Stimulated activated CD8-positive, alpha-beta memory T cell treated with anti-CD3 and anti-CD28 coated beads, Interleukin-15, amount 100 ng/mL, for 1 hour (primary cell): ENCODE measurements around the gene TRAF3IP1.
"Not testable (repeated sequence)": the region's sequence is repeated elsewhere in the genome, so short reads cannot be mapped to it uniquely, and the experiment has no call there.

Experiments
- DNase-seq: peaks from one replicate; pipeline ENCODE4 v3.0.0-alpha.2; 2020; ENCODE audit warnings: low read depth

The TRAF3IP1 gene

DNA sequence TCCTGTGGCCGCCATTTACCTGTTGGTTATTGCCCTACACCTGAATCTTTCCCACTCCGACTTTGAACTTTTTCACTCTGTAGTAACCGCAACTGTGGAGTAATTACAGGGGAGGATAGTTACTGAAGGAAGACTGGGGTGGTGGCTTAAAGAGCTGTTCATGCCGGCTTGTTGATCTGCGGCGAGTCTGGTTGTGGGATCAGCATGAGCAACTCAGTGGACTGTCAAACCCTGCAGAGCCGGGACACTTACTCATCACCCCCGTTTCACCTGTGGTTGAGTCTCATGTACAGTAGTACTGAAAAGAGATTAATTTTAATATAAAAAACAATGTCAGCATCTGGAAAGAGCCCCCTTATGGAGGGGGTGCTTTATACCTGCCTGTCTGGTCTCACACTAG is 108.5 kb downstream of the TRAF3IP1 start:
- DNase-seq, result no peak

DNA sequence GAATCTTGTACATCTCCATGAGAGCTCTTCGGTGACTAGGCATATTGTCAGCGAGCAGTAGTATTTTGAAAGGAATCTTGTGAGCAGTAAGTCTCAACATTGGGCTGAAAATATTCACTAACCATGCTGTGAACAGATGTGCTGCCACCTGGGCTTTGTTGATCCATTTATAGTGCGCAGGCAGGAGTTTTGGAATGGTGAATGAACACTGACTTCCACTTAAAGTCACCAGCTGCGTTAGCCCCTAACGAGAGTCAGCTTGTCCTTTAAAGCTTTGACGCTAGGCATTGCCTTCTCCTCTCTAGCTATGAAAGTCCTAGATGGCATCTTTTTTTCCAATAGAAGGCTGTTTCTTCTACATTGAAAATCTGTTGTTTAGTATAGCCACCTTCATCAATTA is 110.5 kb downstream of the TRAF3IP1 start:
- DNase-seq, result no peak

DNA sequence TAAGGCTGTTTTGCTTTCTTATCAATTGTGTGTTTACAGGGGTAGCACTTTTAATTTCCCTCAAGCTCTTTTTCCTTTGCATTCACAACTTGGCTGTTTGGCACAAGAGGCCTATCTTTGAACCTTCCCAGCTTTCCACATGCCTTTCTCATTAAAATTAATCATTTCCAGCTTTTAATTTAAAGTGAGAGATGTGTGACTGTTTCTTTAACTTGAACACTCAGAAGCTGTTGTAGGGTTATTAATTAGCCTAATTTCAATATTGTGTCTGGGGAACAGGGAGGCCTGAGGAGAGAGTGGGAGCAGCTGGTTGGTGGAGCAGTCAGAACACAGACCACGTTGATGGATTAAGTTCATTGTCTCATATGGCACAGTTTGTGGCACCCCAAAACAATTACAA is 111.1 kb downstream of the TRAF3IP1 start:
- no peak for DNase-seq

DNA sequence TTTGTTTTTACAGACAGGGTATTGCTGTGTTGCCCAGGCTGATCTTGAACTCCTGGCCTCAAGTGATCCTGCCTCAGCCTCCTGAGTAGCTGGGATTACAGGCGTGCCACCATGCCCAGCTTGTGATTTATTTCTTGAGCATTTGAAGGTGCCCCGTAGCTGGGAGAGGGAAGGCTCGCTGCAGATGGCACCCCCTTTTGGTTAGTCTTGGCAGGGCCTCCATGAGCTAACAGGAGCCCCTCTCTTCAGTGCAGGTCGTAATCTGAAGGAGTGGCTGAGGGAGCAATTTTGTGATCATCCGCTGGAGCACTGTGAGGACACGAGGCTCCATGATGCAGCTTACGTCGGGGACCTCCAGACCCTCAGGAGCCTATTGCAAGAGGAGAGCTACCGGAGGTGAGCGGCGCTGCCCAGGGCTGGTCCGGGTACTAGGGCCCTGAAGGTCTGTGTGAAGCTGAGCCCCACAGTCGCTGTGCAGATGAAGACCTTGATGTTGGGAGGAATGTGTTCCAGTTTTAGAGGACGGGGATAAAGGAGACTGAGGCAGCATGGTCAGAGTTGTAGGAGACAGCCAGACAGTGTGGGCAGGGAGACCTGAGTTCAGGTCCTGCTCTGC is 113.1 kb downstream of the TRAF3IP1 start:
- DNase-seq, result no peak

DNA sequence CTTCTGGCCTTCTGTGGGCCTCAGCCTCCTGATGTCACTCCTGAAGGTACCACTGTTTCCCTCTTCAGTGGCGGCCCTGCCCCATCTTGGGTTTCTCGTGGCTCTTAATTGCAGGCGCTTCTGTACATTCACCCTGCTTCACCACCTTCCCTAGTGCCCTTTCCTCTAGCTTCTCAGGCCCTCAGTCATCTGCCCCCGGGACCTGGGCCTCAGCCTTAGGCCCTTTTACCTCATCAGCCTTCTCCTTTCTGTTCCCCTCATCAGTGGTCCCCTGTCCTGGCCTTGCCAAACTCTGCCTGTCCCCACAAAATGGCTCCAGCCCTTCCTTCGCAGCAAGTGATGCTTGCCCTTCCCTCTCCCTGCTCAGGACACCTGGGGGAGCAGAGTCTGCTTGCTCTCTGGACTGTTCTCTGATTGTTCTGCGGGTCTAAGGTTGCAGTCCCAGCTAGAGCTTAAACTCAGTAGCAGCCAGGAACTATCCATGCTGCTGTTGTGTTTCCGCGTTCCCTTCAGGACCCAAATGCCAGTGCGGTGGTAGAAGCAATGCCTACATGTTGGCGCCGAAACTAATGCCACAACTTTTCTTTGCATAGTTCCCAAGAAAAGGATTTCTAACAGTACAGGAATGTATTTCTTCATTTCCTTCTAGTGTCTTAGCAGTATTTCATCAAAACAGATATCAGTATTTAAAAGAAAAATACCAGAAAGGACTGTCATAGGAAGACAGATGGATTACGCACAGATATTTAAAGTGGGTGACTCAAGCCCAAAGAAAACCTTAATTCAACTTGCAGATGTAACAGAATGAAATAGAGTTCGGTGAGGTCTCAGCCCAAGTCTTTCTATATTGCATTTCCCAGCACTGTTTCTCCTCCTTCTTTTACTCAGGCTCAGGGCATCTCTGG is 113.9 kb downstream of the TRAF3IP1 start:
- no peak for DNase-seq

DNA sequence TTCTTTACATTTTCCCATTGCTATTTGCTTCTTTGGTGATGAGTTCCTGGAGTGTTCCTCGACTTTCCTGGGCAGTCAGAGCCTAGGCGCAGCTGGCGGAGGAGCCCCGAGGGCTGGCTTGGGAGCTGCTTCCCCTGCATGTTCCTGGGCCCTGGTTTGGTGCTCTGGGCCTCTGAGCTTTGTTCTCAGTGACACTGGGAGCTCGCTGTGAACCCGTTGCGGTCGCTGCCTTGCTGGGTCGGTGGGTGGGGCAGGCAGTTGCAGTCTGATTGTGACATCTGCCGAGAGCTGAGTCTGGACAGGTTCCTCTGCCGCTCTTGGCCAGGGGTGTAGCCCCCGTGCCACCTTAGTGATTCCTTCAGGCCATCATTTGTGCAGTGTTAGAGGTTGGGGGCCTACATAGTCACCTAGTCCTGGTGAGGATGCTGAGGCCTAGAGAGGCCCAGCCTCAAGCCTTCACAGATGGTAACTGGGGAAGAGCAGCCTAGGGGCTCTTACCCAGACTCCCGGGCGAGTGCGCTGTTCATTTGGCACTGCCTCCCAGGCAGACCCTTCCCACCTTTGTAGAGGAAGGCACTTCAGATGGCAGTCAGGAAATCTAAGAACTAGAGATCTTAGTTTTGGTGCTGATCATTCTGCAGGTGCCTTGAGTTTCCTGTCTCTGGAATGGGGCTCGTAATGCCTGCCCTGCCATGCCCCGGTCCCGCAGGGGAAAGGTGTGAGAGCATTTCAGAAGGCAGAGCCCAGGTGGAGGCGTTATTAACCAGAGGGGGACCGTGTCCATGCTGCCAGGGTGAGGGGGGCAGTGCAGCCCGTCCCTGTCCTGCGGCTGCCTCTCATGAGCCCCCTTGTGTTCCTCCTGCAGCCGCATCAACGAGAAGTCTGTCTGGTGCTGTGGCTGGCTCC is 114.8 kb downstream of the TRAF3IP1 start:
- DNase-seq, result no peak

DNA sequence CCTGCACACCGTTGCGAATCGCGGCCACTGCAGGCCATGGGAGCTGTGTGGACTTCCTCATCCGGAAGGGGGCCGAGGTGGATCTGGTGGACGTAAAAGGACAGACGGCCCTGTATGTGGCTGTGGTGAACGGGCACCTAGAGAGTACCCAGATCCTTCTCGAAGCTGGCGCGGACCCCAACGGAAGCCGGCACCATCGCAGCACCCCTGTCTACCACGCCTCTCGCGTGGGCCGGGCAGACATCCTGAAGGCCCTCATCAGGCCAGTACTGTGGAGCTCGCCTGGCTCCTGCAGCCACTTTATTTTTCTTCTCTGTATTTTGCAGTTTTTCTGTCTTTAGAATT is 115.4 kb downstream of the TRAF3IP1 start:
- DNase-seq, result no peak

DNA sequence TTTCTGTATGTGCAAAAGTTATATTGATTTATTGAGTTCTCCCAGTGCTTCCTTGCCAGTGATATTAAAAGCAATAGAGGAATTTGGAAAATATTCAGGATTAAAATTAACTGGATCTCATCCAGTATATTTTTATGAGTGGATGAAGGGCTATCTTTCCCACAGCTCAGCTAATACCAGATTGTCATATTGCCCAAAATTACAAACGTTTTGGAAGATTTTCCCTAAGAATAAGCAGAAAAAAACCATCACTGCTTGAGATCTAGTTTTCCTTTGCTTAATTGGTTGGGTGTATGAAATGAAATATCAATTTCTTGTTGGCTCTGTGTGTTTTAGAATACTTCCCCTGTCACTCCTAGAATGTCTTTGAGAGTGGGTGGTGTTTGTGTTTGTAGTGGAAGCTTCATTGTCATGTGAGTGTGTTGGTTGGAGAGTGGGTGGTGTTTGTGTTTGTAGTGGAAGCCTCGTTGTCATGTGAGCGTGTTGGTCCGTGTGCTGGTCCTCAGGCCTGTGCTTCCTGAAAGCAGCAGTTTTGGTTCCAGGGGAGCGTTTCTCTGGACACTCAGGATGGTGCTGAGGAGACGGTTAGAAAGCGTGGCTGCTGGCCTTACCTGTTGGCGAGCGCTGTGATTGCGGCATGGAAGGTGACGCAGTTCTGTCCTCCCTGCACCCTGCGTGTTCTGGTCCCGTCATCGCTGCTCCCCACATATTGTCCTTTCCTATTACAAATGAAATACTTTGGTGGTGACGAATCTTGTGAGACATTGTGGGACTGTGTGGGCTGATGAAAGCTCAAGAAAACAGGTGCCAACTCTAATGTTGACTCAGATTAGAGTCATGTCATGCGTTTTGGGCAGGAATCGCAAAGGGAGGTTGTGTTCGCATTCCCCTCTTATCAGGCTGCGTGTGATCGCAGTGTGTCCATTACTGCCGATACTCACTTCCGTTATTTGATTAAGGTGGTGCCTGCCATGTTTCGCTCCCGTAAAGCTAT is 118.8 kb downstream of the TRAF3IP1 start:
- DNase-seq, result no peak

DNA sequence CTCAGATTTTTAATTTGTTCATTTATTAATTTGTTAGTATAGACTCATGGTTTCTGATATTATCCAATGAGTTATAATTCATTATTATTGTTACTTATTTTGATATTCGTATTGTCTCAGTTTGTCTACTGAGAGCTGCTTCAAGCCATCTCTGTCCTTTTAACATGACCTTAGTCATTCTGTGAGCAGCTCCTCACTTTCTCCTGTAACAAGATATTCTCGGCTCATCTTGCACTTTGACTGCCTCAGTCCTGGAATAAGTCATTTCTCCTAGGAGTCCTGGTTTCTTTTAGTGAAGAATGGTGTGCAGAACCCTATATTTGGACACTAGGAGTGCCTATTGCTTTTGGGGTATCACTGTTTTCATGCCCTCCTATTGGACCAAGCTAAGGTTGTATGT is 119.6 kb downstream of the TRAF3IP1 start:
- DNase-seq, result no peak

DNA sequence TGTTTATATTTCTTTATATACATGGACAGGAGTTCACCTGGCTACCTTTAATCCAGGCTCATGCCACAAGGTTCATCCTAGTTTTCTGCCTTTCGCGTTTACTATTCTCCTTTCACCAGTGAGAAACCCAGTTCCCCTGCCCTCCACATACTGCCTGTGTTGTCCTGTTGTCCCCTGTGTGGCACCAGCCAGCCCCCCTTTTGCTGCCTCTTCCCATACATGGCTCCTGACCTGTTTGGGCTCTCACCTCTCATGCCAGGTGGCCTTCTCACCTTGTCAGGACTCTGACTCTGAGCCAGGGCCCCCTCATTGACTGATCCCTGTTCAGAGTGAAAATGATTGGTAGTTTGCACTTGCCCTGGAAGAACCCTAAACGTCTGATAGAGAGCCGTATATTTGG is 120.0 kb downstream of the TRAF3IP1 start:
- DNase-seq, result no peak

DNA sequence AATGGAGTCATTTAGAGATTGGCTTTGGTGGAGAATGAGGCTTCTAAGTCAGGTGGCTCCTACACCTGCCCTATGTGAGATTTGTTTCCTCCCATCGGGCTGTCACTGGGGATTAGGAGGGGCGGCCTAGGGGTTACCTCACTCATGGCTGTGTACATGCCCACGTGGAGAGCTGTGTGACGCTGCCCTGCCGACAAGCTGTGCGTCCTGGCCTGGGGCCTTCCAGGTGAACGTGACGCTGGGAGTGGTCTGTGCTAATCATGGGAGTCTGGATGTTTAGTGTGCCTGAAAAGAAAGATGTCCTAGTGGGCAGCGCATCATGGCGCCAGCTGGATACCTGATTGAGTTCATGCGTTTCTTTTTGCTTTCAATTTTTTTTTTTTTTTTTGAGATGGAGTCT is 120.4 kb downstream of the TRAF3IP1 start:
- DNase-seq, result no peak

DNA sequence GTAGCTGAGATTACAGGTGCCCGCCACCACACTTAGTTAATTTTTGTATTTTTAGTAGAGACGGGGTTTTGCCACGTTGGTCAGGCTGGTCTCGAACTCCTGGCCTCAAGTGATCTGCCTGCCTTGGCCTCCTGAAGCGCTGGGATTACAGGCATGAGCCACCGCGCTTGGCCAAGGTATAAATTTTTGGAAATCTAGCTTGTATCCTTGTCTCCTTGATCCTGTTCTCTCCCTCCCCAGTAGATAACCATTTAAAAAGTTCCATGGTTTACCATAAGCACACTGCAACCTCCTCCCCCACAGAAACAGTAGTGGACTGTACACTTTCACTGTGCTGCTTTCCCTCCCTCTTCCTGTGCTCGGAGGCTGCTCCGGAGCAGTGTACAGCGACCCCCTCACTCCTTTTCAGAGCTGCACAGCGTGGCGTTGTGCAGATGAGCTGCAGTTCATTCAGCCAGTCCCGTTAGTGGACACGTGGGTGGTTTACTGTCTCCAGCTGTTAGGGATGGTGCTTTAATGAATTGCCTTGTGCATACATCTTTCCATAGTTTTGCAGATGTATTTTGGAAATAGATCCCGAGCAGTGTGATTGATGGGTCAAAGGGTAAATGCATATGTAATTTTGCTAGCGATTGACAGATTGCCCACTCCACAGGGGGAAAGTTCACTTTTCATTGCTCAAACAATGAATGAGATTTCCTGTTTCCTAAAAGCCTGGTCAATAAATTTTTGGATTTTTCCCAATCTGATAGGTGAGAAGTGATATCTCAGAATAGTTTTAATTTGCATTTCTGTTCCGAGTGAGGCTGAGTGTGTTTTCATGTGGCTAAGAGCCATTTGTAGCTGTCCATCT is 121.2 kb downstream of the TRAF3IP1 start:
- no peak for DNase-seq

DNA sequence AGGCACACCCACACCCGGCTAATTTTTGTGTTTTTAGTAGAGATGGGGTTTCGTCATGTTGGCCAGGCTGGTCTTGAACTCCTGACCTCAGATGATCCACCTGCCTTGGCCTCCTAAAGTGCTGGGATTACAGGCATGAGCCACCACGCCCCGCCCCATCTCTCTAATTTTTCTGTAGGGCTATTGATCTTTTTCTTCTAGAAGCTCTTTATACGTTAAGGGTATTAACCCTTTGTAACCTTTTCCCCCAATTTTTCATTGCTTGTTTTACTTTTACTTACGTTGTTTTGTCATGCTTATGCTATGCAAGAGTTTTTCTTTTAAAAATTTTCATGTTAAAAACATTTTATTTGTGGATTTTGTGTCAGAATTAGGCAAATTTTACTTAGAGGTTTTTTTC is 121.9 kb downstream of the TRAF3IP1 start:
- not testable (repeated sequence) for DNase-seq

DNA sequence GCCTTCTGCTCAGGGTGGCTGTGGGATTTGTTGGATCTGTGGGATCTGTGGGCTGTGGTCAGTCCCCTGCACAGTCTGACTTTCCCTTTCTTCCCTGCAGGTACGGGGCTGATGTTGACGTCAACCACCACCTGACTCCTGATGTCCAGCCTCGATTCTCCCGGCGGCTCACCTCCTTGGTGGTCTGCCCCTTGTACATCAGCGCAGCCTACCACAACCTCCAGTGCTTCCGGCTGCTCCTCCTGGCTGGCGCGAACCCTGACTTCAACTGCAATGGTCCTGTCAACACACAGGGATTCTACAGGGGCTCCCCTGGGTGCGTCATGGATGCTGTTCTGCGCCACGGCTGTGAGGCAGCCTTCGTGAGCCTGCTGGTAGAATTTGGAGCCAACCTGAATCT is 123.9 kb downstream of the TRAF3IP1 start:
- no peak for DNase-seq

DNA sequence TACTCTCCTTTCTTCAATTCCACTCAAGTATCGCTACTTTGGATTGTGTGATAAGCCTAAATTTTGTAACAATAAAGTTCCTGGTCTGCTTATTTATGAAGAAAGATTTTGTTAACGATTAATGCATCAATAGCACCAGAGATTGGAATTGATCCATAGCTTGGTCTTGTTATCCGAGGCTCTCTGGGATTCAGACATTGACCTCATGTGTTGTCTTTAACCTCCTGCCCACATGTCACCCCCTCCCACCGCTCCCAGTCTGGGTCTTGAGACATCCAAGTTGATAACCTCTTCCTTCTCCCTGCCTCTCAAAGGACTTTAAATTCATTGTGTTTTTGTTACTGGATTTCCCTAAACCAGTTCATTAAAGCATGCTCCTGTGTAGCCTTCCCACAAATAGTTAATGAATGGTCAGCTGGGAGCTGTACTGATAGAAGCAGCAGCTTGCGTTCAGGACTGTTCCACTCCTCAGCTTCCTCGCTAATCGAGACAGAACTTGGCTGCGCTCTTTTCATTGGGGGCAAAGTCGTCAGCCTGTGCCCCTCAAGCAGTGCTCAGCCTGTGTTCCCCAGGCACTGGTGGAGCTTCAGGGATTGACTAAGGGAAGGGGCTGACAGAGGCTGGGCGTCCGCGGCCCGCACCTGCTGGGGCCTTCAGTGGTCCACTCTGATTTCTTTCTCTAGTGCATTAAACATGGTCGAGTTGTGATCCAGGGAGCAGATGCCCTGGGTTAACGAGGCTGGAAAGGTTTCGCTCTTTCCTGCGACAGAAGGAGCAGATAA is 125.3 kb downstream of the TRAF3IP1 start:
- DNase-seq, result no peak

DNA sequence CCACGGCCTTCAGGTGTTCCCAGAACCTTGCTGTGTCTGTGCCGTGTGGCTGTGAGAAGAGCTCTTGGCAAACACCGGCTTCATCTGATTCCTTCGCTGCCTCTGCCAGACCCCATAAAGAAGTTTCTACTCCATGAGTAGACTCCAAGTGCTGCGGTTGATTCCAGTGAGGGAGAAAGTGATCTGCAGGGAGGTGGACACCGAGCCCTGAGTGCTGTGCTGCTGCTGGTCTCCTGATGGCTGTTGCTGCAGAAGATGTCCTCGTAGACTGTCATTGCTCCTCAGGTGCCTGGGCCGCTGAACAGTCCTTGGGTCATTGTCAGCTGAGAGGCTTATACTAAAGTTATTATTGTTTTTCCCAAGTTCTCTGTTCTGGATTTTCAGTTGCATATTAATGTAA is 126.1 kb downstream of the TRAF3IP1 start:
- no peak for DNase-seq

DNA sequence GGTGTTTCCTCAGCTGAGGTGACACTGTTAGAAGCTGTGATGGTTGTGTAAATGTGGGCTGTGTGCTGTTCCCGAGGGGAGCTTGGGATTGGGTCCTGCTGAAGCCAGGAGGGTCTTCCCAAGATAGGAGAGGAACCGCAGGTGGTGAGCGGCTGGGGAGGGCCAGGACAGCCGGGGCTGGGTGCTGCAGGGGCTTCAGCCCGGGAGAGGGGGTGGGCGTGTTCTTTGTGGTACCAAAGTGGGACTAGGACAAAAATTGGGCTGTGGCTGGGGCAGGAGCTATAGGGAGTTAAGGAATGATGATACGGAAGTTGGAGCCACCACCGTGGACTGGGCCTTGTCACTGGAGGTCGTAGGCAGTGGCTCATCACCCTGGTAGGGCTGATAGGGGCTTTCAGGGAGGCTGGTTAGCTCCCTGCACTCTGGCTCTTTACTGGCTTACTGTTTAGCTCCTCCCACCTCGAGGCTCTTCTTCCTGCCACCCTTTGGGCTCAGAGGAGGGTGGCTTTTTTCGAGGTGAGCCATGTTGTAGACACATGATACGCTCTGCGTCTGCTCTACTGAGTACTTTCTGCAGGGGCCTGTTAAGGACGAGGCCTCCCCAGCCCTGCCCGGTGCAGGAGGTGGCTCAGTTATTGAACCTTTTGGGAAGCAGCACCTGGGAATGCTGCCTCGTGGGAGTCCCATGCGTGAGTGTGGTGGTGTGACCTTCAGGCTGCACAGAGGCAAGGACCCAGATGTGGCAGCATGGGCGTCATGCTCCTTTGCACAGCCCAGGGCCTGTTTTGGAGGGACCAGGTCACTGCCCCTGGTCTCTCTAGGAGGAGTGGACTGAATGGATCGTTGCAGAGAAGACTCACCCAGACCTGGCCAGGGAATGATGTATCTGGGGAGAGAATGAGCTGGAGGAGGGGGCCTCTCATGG is 128.0 kb downstream of the TRAF3IP1 start:
- DNase-seq, result no peak

DNA sequence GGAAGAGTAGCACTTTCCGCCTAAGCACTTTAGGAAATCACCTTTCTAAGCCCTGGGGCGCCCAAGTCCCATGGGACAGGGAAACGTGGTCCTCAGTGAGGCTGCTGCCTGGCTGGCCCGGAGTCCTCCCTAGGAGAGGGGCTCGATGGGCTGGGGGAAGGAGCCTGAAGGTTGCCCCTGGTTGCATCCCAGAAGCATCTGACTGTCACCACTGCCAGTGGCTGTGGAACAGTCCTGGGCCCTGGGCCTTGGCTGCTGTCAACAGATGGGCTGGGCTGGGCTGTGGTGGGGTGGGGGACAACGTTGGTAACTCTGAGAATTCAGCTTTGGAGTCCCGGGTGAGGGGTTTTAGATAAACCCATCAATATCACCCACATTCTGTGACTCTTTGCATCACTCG is 128.9 kb downstream of the TRAF3IP1 start:
- no peak for DNase-seq
